SK-N-SH (cell line): Measurements from ENCODE around the gene ARMC9.

ENCODE experiments used
- CTCF ChIP-seq: fragments of 200-600 bp; sonication (generic); IDR thresholded peaks from 2 replicates; pipeline ENCODE4 v1.6.1; 2017; ENCODE audit warnings: antibody characterized with exemption, mild to moderate bottlenecking, moderate library complexity
- EZH2phosphoT487 ChIP-seq: fragments of 200-600 bp; sonication (generic); IDR thresholded peaks from 2 replicates; pipeline ENCODE4 v1.6.1; 2017; ENCODE audit warnings: low read depth, mixed run types, mild to moderate bottlenecking, antibody characterized with exemption, moderate library complexity, borderline replicate concordance
- FOSL2 ChIP-seq: IDR thresholded peaks from 2 replicates; pipeline ENCODE4 v1.4.0; 2012; ENCODE audit warnings: low read depth, mild to moderate bottlenecking, moderate library complexity, borderline replicate concordance
- MEF2A ChIP-seq: IDR thresholded peaks from 2 replicates; pipeline ENCODE4 v1.4.0; 2012; ENCODE audit warnings: low read depth, borderline replicate concordance
- POLR2AphosphoS5 ChIP-seq: IDR thresholded peaks from 2 replicates; pipeline ENCODE4 v1.6.1; 2012; ENCODE audit warnings: low read depth, low read length
- REST ChIP-seq: IDR thresholded peaks from 2 replicates; pipeline ENCODE4 v1.6.1; 2012; ENCODE audit warnings: mild to moderate bottlenecking, low read depth, low read length, moderate library complexity
- TEAD4 ChIP-seq: IDR thresholded peaks from 2 replicates; pipeline ENCODE4 v1.4.0; 2012; ENCODE audit warnings: mild to moderate bottlenecking, borderline replicate concordance; ENCODE audit not compliant: insufficient read depth

- TF ChIP-seq POLR2AphosphoS5, result no peak
- no peak for TF ChIP-seq CTCF
- no peak for TF ChIP-seq REST
- no peak for TF ChIP-seq MEF2A
- TF ChIP-seq TEAD4, result no peak
- TF ChIP-seq EZH2phosphoT487, result no peak
- TF ChIP-seq FOSL2, result no peak
These were observed 197.0 kb downstream of the ARMC9 start, which contains the start of gene B3GNT7 for GRCh38 chr2:231395188-231396057.
